SK-N-SH (cell line): ENCODE data around the gene YTHDC2. TPM values are rescaled to one million over a fixed set of nuclear protein-coding genes. Genes with fewer than 3 reads are reported as not detected.

Experiments used
- CTCF ChIA-PET: fragments of 300-600, 350-600 bp; formaldehyde crosslinking; extraction: SDS; loops from one replicate; lab custom pipeline; 2021; lab: Yijun Ruan, JAX
- POLR2A ChIA-PET: fragments of 350-600 bp; sonication (Branson Sonifier 250); formaldehyde crosslinking; extraction: SDS; loops from one replicate; lab custom pipeline; 2020; ENCODE audit warnings: antibody characterized with exemption, inconsistent platforms; lab: Yijun Ruan, JAX
- DNase-seq: peaks from one replicate; pipeline ENCODE4 v3.0.0; 2012
- H2AFZ ChIP-seq: fragments of 200-600 bp; sonication (generic); 2 replicates; pipeline ENCODE4 v1.8.1; 2016; ENCODE audit warnings: antibody characterized with exemption, mild to moderate bottlenecking, low read depth
- H3F3A ChIP-seq: fragments of 200-600 bp; sonication (generic); replicated peaks from 2 replicates; pipeline ENCODE3; 2016; ENCODE audit warnings: antibody characterized with exemption, mild to moderate bottlenecking; ENCODE audit not compliant: insufficient read depth
- H3K27ac ChIP-seq, 2 experiments: fragments of 200-500 bp in 1 of 2; fragments of 200-600 bp in 1 of 2; sonication (Bioruptor generic) in 1 of 2; sonication (generic), shearing (Covaris generic) in 1 of 2; 2 replicates each; pipeline versions ENCODE4 v1.5.1 to v1.6.1; 2014 to 2016; ENCODE audit warnings: low read depth in 2 of 2, inconsistent platforms in 1 of 2, low read length in 1 of 2, mild to moderate bottlenecking in 1 of 2, mixed read lengths in 1 of 2
- H3K27me3 ChIP-seq: fragments of 200-600 bp; sonication (generic), shearing (Covaris generic); 2 replicates; pipeline ENCODE4 v1.6.1; 2016; ENCODE audit warnings: mixed run types; ENCODE audit not compliant: insufficient read depth
- H3K36me3 ChIP-seq, 2 experiments: fragments of 200-500 bp in 1 of 2; fragments of 200-600 bp in 1 of 2; sonication (Bioruptor generic) in 1 of 2; sonication (generic) in 1 of 2; replicated peaks in 1 of 2; 2 replicates each; pipeline versions ENCODE3 to v1.5.1; 2014 to 2016; ENCODE audit warnings: low read length in 1 of 2, mild to moderate bottlenecking in 1 of 2; ENCODE audit not compliant: insufficient read depth in 2 of 2, control insufficient read depth in 1 of 2
- H3K4me1 ChIP-seq, 2 experiments: fragments of 200-500 bp in 1 of 2; fragments of 200-600 bp in 1 of 2; sonication (Bioruptor generic) in 1 of 2; sonication (generic), shearing (Covaris generic) in 1 of 2; 2 replicates each; pipeline versions ENCODE4 v1.5.1 to v1.6.1; 2014 to 2016; ENCODE audit warnings: low read depth in 1 of 2, low read length in 1 of 2, mixed run types in 1 of 2; ENCODE audit not compliant: insufficient read depth in 2 of 2, control insufficient read depth in 1 of 2
- H3K4me2 ChIP-seq: fragments of 200-600 bp; sonication (generic), shearing (Covaris generic); 2 replicates; pipeline ENCODE4 v1.6.1; 2017; ENCODE audit warnings: mixed run types
- H3K4me3 ChIP-seq, 2 experiments: fragments of 200-500 bp in 1 of 2; fragments of 200-600 bp in 1 of 2; sonication (Bioruptor generic) in 1 of 2; sonication (generic), shearing (Covaris generic) in 1 of 2; 2 replicates each; pipeline versions ENCODE4 v1.5.1 to v1.8.1; 2014 to 2016; ENCODE audit warnings: low read depth in 2 of 2, inconsistent platforms in 1 of 2, low read length in 1 of 2, mild to moderate bottlenecking in 1 of 2, mixed read lengths in 1 of 2, moderate library complexity in 1 of 2
- H3K79me2 ChIP-seq: fragments of 200-600 bp; sonication (generic); 2 replicates; pipeline ENCODE4 v1.8.1; 2017; ENCODE audit warnings: mild to moderate bottlenecking; ENCODE audit not compliant: insufficient read depth
- H3K9ac ChIP-seq: fragments of 200-600 bp; sonication (generic); 2 replicates; pipeline ENCODE4 v1.6.1; 2017; ENCODE audit warnings: mixed run types
- H3K9me2 ChIP-seq: fragments of 200-600 bp; sonication (generic); 2 replicates; pipeline ENCODE4 v1.6.1; 2017; ENCODE audit warnings: mixed run types
- H3K9me3 ChIP-seq: fragments of 200-600 bp; sonication (generic); 2 replicates; pipeline ENCODE4 v1.6.1; 2017; ENCODE audit warnings: mixed run types, mild to moderate bottlenecking, moderate library complexity
- H4K20me1 ChIP-seq: fragments of 200-600 bp; sonication (generic); 2 replicates; pipeline ENCODE4 v1.6.1; 2017; ENCODE audit warnings: mild to moderate bottlenecking, mixed run types; ENCODE audit not compliant: insufficient read depth
- CHD2 ChIP-seq: fragments of 150-350 bp; IDR thresholded peaks from 2 replicates; pipeline ENCODE4 v1.6.1; 2018; ENCODE audit warnings: low read length; ENCODE audit not compliant: partially characterized antibody
- EP300 ChIP-seq, 2 experiments: IDR thresholded peaks; 2 replicates each; pipeline versions ENCODE4 v1.4.0 to v1.6.1; 2012; ENCODE audit warnings: borderline replicate concordance in 1 of 2, low read depth in 1 of 2, low read length in 1 of 2
- EZH2phosphoT487 ChIP-seq: fragments of 200-600 bp; sonication (generic); IDR thresholded peaks from 2 replicates; pipeline ENCODE4 v1.6.1; 2017; ENCODE audit warnings: low read depth, mixed run types, mild to moderate bottlenecking, antibody characterized with exemption, moderate library complexity, borderline replicate concordance
- FOXJ3 ChIP-seq: sonication (generic); formaldehyde crosslinking; IDR thresholded peaks from 2 replicates; pipeline ENCODE4 v1.5.1; 2020; ENCODE audit warnings: mild to moderate bottlenecking, missing genetic modification reagents
- GABPA ChIP-seq: IDR thresholded peaks from 2 replicates; pipeline ENCODE4 v1.4.0; 2012; ENCODE audit warnings: low read depth, mild to moderate bottlenecking
- JUND ChIP-seq: IDR thresholded peaks from 2 replicates; pipeline ENCODE4 v1.4.0; 2012
- MXI1 ChIP-seq: IDR thresholded peaks from 2 replicates; pipeline ENCODE4 v1.6.1; 2012; ENCODE audit warnings: mild to moderate bottlenecking, low read depth, low read length, improper control_type of control experiment
- NFIC ChIP-seq: IDR thresholded peaks from 2 replicates; pipeline ENCODE4 v1.4.0; 2012; ENCODE audit warnings: borderline replicate concordance
- NRF1 ChIP-seq: IDR thresholded peaks from 2 replicates; pipeline ENCODE4 v1.6.1; 2012; ENCODE audit warnings: low read depth, mild to moderate bottlenecking, low read length
- POLR2AphosphoS5 ChIP-seq: IDR thresholded peaks from 2 replicates; pipeline ENCODE4 v1.6.1; 2012; ENCODE audit warnings: low read depth, low read length
- RAD21 ChIP-seq: IDR thresholded peaks from 2 replicates; pipeline ENCODE4 v1.6.1; 2012; ENCODE audit warnings: mild to moderate bottlenecking, low read length
- RCOR1 ChIP-seq: fragments of 150-350 bp; IDR thresholded peaks from 2 replicates; pipeline ENCODE4 v1.6.1; 2017; ENCODE audit warnings: antibody characterized with exemption, low read length
- RFX5 ChIP-seq: IDR thresholded peaks from 2 replicates; pipeline ENCODE4 v1.6.1; 2012; ENCODE audit warnings: mild to moderate bottlenecking, improper control_type of control experiment, low read length
- RXRA ChIP-seq: IDR thresholded peaks from 2 replicates; pipeline ENCODE4 v1.4.0; 2012; ENCODE audit warnings: low read depth, mild to moderate bottlenecking, borderline replicate concordance
- SIN3A ChIP-seq: IDR thresholded peaks from 2 replicates; pipeline ENCODE4 v1.6.1; 2012; ENCODE audit warnings: low read depth, mild to moderate bottlenecking, low read length, moderate library complexity, borderline replicate concordance
- SMC3 ChIP-seq: IDR thresholded peaks from 2 replicates; pipeline ENCODE4 v1.6.1; 2012; ENCODE audit warnings: low read depth, low read length, improper control_type of control experiment
- TAF1 ChIP-seq: IDR thresholded peaks from 2 replicates; pipeline ENCODE4 v1.6.1; 2012; ENCODE audit warnings: low read depth, mild to moderate bottlenecking, low read length, moderate library complexity, borderline replicate concordance
- TCF12 ChIP-seq: IDR thresholded peaks from 2 replicates; pipeline ENCODE4 v1.4.0; 2012
- YY1 ChIP-seq: IDR thresholded peaks from 2 replicates; pipeline ENCODE4 v1.4.0; 2012; ENCODE audit warnings: low read depth, mild to moderate bottlenecking
- WGBS: methylation state at CpG from one replicate; pipeline ENCODE4 v1.1.6; 2017; ENCODE audit warnings: low lambda C conversion rate; 5-methylcytosine and 5-hydroxymethylcytosine counted together
- polyA plus RNA-seq, 3 experiments: library from polyadenylated mRNA; depleted of rRNA; stranded (reverse); fragments of >200 nt; gene quantifications; 2 replicates each; pipeline ENCODE4 v1.2.3, GENCODE V29; 2012
- TF ChIP-seq, protein P1 (sequence below): IDR thresholded peaks from 2 replicates; pipeline ENCODE4 v1.4.0; 2012; ENCODE audit warnings: low read depth
- TF ChIP-seq, protein P2 (sequence below): fragments of 150-350 bp; IDR thresholded peaks from 2 replicates; pipeline ENCODE4 v1.6.1; 2016; ENCODE audit warnings: mild to moderate bottlenecking, low read depth, low read length
- TF ChIP-seq, protein P3 (sequence below): IDR thresholded peaks from 2 replicates; pipeline ENCODE4 v1.4.0; 2012; ENCODE audit warnings: low read depth, borderline replicate concordance
- TF ChIP-seq, protein P4 (sequence below): IDR thresholded peaks from 2 replicates; pipeline ENCODE4; 2012

YTHDC2 gene
- polyA plus RNA-seq, 1 of the 3 experiments (the other 2 are of a cell fraction): 3.5 TPM

DNA sequence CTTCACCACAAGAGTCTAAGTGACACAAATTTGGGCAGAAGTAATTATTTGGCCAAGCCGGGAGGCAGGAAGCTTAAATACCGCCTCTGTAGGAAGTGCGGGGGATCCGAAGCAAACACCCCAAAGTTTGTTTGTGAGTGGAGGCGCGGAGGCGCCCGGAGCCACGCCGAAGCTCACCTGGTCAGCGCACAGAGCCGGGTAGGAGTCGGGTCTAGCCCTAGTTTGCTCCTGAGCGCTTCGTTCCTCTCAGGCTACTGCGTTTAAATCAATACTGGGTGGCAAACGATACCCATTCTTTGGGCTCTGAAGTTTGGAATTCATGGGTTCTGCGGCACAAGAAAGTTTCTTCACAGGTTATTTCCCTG, 26.1 kb upstream of the YTHDC2 start:
- ChIA-PET POLR2A (no interaction called here), CTCF (interaction anchor here (1.1 to 2.7 kb wide), 8 partner anchors 10 to 491 kb away, joined by 3 to 13 read pairs (median 4); no protein-coding TSS in a partner anchor)
- H3K4me1 ChIP-seq: peaks cover 5 to 10% of the 10 kb centered on the region in 2 experiments; a peak in 3 of 4 replicates
- H3K4me2 ChIP-seq: peak overlapping the region; percentile 83
- H3K79me2 ChIP-seq: no peaks in the 10 kb centered on the region
- 12% methylated on average over 12 of the region's 18 CpGs for WGBS
- no peak for DNase-seq
- no peaks in the 10 kb centered on the region for H3K9me2 ChIP-seq
- H3K36me3 ChIP-seq: no peaks in the 10 kb centered on the region
- peak overlapping the region; percentile 55; the same call in 1 of the 2 replicates for H3K9ac ChIP-seq
- peaks cover 8% of the 10 kb centered on the region; the same call in 1 of the 2 replicates for H3K9me3 ChIP-seq
- peak overlapping the region; percentile 84 to 85 for H3K4me3 ChIP-seq
- no peak overlapping the region for H3K27ac ChIP-seq
- H2AFZ ChIP-seq: peak overlapping the region; percentile 98
- TF ChIP-seq RAD21: no peak
- TF ChIP-seq YY1: peak; percentile 7; the same call in 1 of the 2 replicates
- peaks cover 8% of the 10 kb centered on the region for H3F3A ChIP-seq
- peaks cover 11% of the 10 kb centered on the region; the same call in 1 of the 2 replicates for H3K27me3 ChIP-seq
- H4K20me1 ChIP-seq: no peaks in the 10 kb centered on the region

DNA sequence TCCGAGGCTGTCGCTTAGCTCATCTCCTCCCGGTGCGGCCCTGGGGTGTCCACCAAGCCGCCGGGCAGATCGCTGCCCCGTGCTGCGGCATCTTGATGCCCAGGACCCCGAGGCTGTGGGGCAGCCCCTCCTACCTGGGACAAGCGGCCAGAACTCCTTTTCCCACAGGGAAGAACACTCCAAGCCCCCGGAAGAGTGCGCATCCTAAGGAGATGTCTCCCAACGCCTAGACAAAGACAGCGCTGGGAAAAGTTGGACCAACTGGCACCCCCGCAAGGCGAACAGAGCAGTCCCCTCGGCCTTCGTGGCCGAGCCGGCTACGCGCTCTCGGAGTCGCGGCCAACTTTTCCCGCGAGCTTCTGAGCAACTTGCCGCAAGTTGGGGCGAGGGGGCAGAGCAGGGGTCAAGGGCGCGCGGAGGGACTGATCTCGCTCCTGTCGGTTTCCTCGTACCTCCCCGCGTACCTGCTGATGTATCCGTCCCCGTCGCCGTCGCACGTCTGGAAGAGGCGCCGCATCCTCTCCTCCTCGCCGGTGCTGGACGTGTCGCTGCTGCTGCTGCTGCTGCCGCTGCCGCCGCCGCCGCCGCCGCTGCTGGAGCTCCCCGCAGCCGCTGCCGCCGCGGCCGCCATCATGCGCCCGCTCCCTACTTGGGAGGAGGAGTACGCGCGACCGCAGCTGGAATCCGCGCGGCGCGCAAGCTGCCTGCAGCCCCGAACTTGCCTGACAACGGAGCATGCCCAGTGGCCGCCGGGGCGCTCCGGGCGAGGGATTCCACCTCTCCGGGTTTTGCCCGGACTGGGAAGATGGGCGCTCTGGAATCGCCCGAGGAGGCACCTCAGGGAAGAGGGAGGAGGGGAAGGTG, 25.5 kb upstream of the YTHDC2 start, which contains the start of gene MCC:
Gene MCC, minus strand, starts transcription at position 673 of the 864 bp plus-strand sequence.
- 0% methylated on average over 20 of the region's 86 CpGs for WGBS
- Histone ChIP-seq H3K4me1 (peaks cover 5 to 10% of the 10 kb centered on the region in 2 experiments; a peak in 3 of 4 replicates), H3F3A (peaks cover 8% of the 10 kb centered on the region), H3K79me2 (no peaks in the 10 kb centered on the region), H3K27me3 (peaks cover 11% of the 10 kb centered on the region; the same call in 1 of the 2 replicates), H3K27ac (peak within 1 kb of the TSS; percentile 65 to 78; a peak in 3 of 4 replicates), H2AFZ (peak within 1 kb of the TSS; percentile 98), H3K4me3 (peak within 1 kb of the TSS; percentile 84 to 85), H3K9me3 (peaks cover 8% of the 10 kb centered on the region; the same call in 1 of the 2 replicates), H3K9me2 (no peaks in the 10 kb centered on the region), H3K36me3 (no peaks in the 10 kb centered on the region), H4K20me1 (no peaks in the 10 kb centered on the region), H3K9ac (peak within 1 kb of the TSS; percentile 55; the same call in 1 of the 2 replicates), H3K4me2 (peak within 1 kb of the TSS; percentile 83)
- POLR2A ChIA-PET: no interaction called here
- DNase-seq: peak; percentile 92
- CTCF ChIA-PET: interaction anchor here (0.7 to 2.7 kb wide), 11 partner anchors 9 to 492 kb away, joined by 3 to 13 read pairs (median 4); no protein-coding TSS in a partner anchor
- TF ChIP-seq EZH2phosphoT487 (no peak), RXRA (no peak), RAD21 (no peak), RCOR1 (peak; percentile 37; the same call in 1 of the 2 replicates), NRF1 (peak; percentile 59), GABPA (no peak), EP300 (IDR thresholded peaks at IDR 0.05; ENCODE audit: borderline replicate concordance in 1 of 2, low read depth in 1 of 2, low read length in 1 of 2) (peak in 1 of 2 experiments; percentile 17; a peak in 1 of 4 replicates), CHD2 (peak; percentile 51), TCF12 (peak; percentile 44; the same call in 1 of the 2 replicates), NFIC (no peak; the same call in 1 of the 2 replicates), YY1 (peak; percentile 76), JUND (peak; percentile 27; the same call in 1 of the 2 replicates), SMC3 (no peak), TAF1 (0 out of 2 replicates have a peak, but pooled peaks have one; percentile 71), RFX5 (peak; percentile 19; the same call in 1 of the 2 replicates), MXI1 (peak; percentile 32; the same call in 1 of the 2 replicates), POLR2AphosphoS5 (no peak), FOXJ3 (CRISPR knock-in tag) (no peak), SIN3A (peak; percentile 62; the same call in 1 of the 2 replicates)
- TF ChIP-seq, protein P1, sequence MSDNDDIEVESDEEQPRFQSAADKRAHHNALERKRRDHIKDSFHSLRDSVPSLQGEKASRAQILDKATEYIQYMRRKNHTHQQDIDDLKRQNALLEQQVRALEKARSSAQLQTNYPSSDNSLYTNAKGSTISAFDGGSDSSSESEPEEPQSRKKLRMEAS: peak; percentile 46; the same call in 1 of the 2 replicates
- TF ChIP-seq, protein P2, sequence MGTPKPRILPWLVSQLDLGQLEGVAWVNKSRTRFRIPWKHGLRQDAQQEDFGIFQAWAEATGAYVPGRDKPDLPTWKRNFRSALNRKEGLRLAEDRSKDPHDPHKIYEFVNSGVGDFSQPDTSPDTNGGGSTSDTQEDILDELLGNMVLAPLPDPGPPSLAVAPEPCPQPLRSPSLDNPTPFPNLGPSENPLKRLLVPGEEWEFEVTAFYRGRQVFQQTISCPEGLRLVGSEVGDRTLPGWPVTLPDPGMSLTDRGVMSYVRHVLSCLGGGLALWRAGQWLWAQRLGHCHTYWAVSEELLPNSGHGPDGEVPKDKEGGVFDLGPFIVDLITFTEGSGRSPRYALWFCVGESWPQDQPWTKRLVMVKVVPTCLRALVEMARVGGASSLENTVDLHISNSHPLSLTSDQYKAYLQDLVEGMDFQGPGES: no peak
- TF ChIP-seq, protein P3, sequence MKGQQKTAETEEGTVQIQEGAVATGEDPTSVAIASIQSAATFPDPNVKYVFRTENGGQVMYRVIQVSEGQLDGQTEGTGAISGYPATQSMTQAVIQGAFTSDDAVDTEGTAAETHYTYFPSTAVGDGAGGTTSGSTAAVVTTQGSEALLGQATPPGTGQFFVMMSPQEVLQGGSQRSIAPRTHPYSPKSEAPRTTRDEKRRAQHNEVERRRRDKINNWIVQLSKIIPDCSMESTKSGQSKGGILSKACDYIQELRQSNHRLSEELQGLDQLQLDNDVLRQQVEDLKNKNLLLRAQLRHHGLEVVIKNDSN: no peak
- TF ChIP-seq, protein P4, sequence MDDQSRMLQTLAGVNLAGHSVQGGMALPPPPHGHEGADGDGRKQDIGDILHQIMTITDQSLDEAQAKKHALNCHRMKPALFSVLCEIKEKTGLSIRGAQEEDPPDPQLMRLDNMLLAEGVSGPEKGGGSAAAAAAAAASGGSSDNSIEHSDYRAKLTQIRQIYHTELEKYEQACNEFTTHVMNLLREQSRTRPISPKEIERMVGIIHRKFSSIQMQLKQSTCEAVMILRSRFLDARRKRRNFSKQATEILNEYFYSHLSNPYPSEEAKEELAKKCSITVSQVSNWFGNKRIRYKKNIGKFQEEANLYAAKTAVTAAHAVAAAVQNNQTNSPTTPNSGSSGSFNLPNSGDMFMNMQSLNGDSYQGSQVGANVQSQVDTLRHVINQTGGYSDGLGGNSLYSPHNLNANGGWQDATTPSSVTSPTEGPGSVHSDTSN: no peak; the same call in 1 of the 2 replicates
